ENCODE results near the gene BEX3.

The BEX3 gene

DNA sequence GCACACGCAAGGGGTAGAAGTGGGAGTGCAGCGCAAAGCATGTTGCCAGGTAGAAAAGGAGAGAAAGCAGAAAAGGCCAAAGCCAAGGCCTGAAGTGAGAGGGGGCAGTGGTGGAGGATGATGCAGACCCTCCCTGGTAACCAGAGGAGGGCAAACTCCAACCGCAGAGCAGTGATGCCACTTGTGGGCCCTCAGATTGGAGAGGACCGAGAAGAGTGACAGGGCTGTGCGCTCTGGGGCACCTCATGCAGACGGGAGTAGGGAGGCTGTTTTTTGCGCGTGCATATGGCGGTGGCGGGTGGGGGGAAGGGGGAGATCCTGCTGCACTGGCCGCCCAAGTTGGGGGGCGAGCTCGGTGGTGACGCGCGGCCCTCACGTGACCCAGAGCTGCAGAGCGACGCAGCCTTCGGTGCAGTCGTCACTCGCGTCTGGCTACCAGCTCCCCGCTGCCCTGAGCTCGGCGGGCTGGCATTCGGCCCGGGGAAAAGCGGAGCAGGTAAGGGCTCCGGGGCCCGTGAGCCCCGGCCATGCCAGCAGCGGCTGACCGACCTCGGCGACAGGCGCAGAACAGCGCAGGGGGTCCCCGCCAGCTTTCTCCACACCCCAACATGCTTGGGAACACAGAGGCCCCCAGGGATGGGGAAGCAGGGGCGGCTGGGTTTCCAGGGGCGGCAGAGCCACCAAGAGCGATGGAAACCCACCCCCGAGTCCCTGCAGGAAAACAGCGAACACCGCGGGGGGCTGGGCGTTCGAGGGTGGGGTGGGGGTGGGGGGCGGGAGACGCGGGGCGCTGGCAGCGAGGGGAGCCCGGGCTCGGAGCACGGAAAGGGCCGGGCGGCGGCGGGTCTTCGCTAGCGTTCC lies at the start of gene BEX3:
Gene BEX3, plus strand, starts transcription at position 421 of the 861 bp plus-strand sequence. CDS start 984 bp downstream, outside the sequence.
- H3K27me3 ChIP-seq (ENCODE audit: insufficient read depth, poor library complexity, severe bottlenecking) = no peaks in the 10 kb centered on the region
- no peak for DNase-seq (ENCODE audit: low spot score)
- H3K27ac ChIP-seq (ENCODE audit: poor library complexity, severe bottlenecking) = peak within 1 kb of the TSS; percentile 69
- H3K4me3 ChIP-seq (ENCODE audit: severe bottlenecking) = peak within 1 kb of the TSS; percentile 59
- H3K36me3 ChIP-seq (ENCODE audit: low read depth) = peaks cover 6% of the 10 kb centered on the region
- H3K4me1 ChIP-seq (ENCODE audit: insufficient read depth, poor library complexity, severe bottlenecking) = peaks cover 16% of the 10 kb centered on the region
- H3K9me3 ChIP-seq (ENCODE audit: severe bottlenecking) = no peaks in the 10 kb centered on the region
- peak; percentile 60 for ATAC-seq (ENCODE audit: low read depth)
- TF ChIP-seq, protein P1, sequence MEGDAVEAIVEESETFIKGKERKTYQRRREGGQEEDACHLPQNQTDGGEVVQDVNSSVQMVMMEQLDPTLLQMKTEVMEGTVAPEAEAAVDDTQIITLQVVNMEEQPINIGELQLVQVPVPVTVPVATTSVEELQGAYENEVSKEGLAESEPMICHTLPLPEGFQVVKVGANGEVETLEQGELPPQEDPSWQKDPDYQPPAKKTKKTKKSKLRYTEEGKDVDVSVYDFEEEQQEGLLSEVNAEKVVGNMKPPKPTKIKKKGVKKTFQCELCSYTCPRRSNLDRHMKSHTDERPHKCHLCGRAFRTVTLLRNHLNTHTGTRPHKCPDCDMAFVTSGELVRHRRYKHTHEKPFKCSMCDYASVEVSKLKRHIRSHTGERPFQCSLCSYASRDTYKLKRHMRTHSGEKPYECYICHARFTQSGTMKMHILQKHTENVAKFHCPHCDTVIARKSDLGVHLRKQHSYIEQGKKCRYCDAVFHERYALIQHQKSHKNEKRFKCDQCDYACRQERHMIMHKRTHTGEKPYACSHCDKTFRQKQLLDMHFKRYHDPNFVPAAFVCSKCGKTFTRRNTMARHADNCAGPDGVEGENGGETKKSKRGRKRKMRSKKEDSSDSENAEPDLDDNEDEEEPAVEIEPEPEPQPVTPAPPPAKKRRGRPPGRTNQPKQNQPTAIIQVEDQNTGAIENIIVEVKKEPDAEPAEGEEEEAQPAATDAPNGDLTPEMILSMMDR (IDR thresholded peaks at IDR 0.05; ENCODE audit: poor library complexity, severe bottlenecking) = no peak

DNA sequence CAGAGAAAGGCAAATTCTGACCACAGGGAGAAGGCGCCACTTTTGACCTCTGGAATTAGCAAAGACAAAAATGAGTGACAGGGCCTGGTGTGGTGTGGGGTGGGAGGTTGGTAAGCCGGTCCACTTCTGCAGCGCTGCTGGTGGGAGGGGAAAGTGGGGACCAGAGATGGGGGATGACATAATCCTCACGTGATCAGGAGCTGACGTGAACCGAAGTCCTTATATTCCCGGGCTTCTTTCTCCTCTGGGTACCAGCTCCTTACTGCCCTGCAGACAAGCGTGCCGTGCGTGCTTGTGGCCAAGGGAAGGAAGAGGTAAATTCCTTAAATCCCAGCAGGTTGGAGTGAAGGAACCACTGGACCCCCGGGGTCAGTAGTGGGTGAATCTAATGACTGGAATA lies 46.3 kb upstream of the BEX3 start, which contains the start of gene TCEAL7:
Gene TCEAL7, plus strand, starts transcription at position 249 of the 400 bp plus-strand sequence. CDS start 1,165 bp downstream, outside the sequence.
- DNase-seq (ENCODE audit: low spot score) (no peak), ATAC-seq (ENCODE audit: low read depth) (no peak)
- TF ChIP-seq, protein P1 (IDR thresholded peaks at IDR 0.05; ENCODE audit: poor library complexity, severe bottlenecking) = no peak
- no peaks in the 10 kb centered on the region for H3K9me3 ChIP-seq (ENCODE audit: severe bottlenecking)
- no peaks in the 10 kb centered on the region for H3K4me1 ChIP-seq (ENCODE audit: insufficient read depth, poor library complexity, severe bottlenecking)
- no peak within 1 kb of the TSS for H3K27ac ChIP-seq (ENCODE audit: poor library complexity, severe bottlenecking)
- H3K27me3 ChIP-seq (ENCODE audit: insufficient read depth, poor library complexity, severe bottlenecking) = no peaks in the 10 kb centered on the region
- no peak within 1 kb of the TSS for H3K4me3 ChIP-seq (ENCODE audit: severe bottlenecking)
- no peaks in the 10 kb centered on the region for H3K36me3 ChIP-seq (ENCODE audit: low read depth)

DNA sequence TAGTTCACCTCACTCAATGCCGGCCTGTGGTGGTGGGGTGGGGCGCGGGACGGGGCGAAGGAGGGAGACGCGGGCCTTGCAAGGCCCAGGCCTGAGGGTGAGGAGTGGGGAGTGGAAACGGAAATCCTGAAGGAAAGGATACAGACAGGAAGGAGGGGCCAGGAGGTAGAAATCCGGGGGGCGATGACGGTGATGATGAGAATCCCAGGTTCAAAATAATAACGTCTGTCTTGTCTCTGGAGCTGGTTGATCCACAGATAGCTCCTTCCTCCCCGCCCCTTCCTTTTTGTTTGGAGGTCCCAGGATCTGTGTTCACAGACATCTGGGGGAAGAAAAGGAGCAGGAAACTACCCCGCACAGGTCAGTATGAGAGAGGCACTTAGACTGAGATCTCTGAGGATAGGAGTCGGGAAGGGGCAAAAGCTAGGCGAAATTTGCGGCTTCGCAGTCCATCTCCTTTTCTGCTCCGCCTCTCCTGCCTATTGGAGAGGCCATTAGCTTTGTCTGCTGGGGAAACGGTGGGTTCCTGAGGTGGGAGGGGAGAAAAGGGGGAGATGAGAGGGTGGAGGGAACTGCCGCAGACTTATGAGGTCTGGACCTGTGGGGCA lies 45.6 kb upstream of the BEX3 start:
- Histone ChIP-seq H3K27me3 (ENCODE audit: insufficient read depth, poor library complexity, severe bottlenecking) (no peaks in the 10 kb centered on the region), H3K4me3 (ENCODE audit: severe bottlenecking) (no peak overlapping the region), H3K9me3 (ENCODE audit: severe bottlenecking) (no peaks in the 10 kb centered on the region), H3K4me1 (ENCODE audit: insufficient read depth, poor library complexity, severe bottlenecking) (no peaks in the 10 kb centered on the region), H3K27ac (ENCODE audit: poor library complexity, severe bottlenecking) (no peak overlapping the region), H3K36me3 (ENCODE audit: low read depth) (no peaks in the 10 kb centered on the region)
- no peak for DNase-seq (ENCODE audit: low spot score)
- no peak for ATAC-seq (ENCODE audit: low read depth)
- TF ChIP-seq, protein P1 (IDR thresholded peaks at IDR 0.05; ENCODE audit: poor library complexity, severe bottlenecking) = no peak

DNA sequence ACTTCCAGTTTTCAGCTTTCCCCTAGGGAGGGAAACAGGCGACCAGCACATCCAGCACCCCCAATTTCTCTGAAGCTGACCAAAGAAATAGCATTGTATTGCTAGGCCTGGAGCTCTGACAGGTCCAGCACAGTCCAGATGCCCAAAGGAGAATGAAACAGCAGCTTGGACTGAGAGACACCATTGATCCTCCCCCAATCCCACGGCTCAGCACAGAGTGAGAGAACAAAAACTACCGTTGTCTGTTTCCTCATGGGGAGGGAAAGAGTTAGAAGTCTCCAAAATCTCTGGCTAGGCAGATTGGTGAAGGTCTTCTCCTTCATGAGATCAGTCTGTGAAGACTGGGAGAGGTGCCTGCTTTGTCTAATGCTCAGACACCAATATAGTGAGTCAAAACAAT lies 37.7 kb upstream of the BEX3 start:
- H3K36me3 ChIP-seq (ENCODE audit: low read depth) = no peaks in the 10 kb centered on the region
- no peak overlapping the region for H3K27ac ChIP-seq (ENCODE audit: poor library complexity, severe bottlenecking)
- H3K4me3 ChIP-seq (ENCODE audit: severe bottlenecking) = no peak overlapping the region
- H3K4me1 ChIP-seq (ENCODE audit: insufficient read depth, poor library complexity, severe bottlenecking) = no peaks in the 10 kb centered on the region
- no peaks in the 10 kb centered on the region for H3K27me3 ChIP-seq (ENCODE audit: insufficient read depth, poor library complexity, severe bottlenecking)
- DNase-seq (ENCODE audit: low spot score) (no peak), ATAC-seq (ENCODE audit: low read depth) (no peak)
- no peaks in the 10 kb centered on the region for H3K9me3 ChIP-seq (ENCODE audit: severe bottlenecking)
- TF ChIP-seq, protein P1 (IDR thresholded peaks at IDR 0.05; ENCODE audit: poor library complexity, severe bottlenecking) = no peak

Measured in RWPE2 (cell line).